Measurements from ENCODE around the gene CPEB3.

GRCh38 chr10:92207061-92207460, 83.8 kb downstream of the CPEB3 start:
- TF ChIP-seq POLR2A (IDR thresholded peaks at IDR 0.05): no peak
- no peak for TF ChIP-seq CTCF (IDR thresholded peaks at IDR 0.05)

Measured in ovary (tissue), 3 donors.